Sigmoid colon (tissue), 7 donors: ENCODE data around the gene NUP42. TPM values are rescaled to one million over a fixed set of nuclear protein-coding genes. Genes with fewer than 3 reads are reported as not detected.
A peak's percentile ranks its signal among the peaks of the same experiment; 100 is the strongest.

Experiments used
- DNase-seq: peaks from one replicate; pipeline ENCODE4 v3.0.0-alpha.2; 2019
- H3K27ac ChIP-seq, 4 donors: fragments of 200-600 bp; sonication (generic); one replicate each; pipeline ENCODE4 v1.5.1; 2016 to 2019; ENCODE audit warnings: mild to moderate bottlenecking in 1 of 4
- H3K27me3 ChIP-seq, 3 donors: fragments of 200-600 bp; sonication (generic); one replicate each; pipeline ENCODE4 v1.5.1; 2019; ENCODE audit warnings: mild to moderate bottlenecking in 1 of 3
- H3K36me3 ChIP-seq, 4 donors: fragments of 200-600 bp; sonication (generic); one replicate each; pipeline ENCODE4 v1.5.1; 2016 to 2019
- H3K4me1 ChIP-seq, 4 donors: fragments of 200-600 bp; sonication (generic); one replicate each; pipeline ENCODE4 v1.5.1; 2017 to 2019
- H3K4me3 ChIP-seq, 4 donors: fragments of 200-600 bp; sonication (generic); one replicate each; pipeline ENCODE4 v1.5.1; 2017 to 2019; ENCODE audit warnings: mild to moderate bottlenecking in 2 of 4, moderate library complexity in 1 of 4
- H3K9me3 ChIP-seq, 4 donors: fragments of 200-600 bp in 3 of 4; sonication (generic) in 3 of 4; one replicate each; pipeline versions ENCODE4 v1.5.1 to v1.6.1; 2013 to 2019
- CTCF ChIP-seq, 4 experiments: fragments of 450-650 bp in 3 of 4; fragments of 200-600 bp in 1 of 4; IDR thresholded peaks; one replicate each; pipeline ENCODE4 v1.5.1; 2016 to 2019; ENCODE audit warnings: antibody characterized with exemption in 4 of 4, mild to moderate bottlenecking in 3 of 4, moderate library complexity in 2 of 4
- EP300 ChIP-seq, 4 donors: sonication (generic); formaldehyde crosslinking; IDR thresholded peaks; one replicate each; pipeline ENCODE4 v1.6.1; 2017; ENCODE audit warnings: antibody characterized with exemption in 4 of 4
- POLR2A ChIP-seq, 2 donors: fragments of 450-650 bp; IDR thresholded peaks; one replicate each; pipeline ENCODE4 v1.6.1; 2016; ENCODE audit warnings: antibody characterized with exemption in 2 of 2, mild to moderate bottlenecking in 2 of 2, moderate library complexity in 2 of 2
- POLR2AphosphoS5 ChIP-seq, 4 donors: sonication (generic); formaldehyde crosslinking; IDR thresholded peaks; one replicate each; pipeline ENCODE4 v1.6.1; 2017; ENCODE audit warnings: antibody characterized with exemption in 4 of 4
- whole genome bisulfite sequencing, 2 donors: extraction: QIAGEN DNeasy Blood & Tissue Kit; methylation state at CpG; one replicate each; pipeline ENCODE4 v1.1.7; 2013; 5-methylcytosine and 5-hydroxymethylcytosine counted together
- intact Hi-C: fragments of 100-400 bp; cut with DNase I; formaldehyde crosslinking; loops from one replicate; pipeline ENCODE4 v1.15.1; 2023
- polyA plus RNA-seq, 3 donors: library from polyadenylated mRNA; stranded (reverse); fragments of 200-250 nt; gene quantifications; one replicate each; pipeline ENCODE4 v1.2.3, GENCODE V29; 2013
- total RNA-seq, 4 donors: library from RNA; depleted of rRNA; stranded (reverse); fragments of >200 nt; gene quantifications; one replicate each; pipeline ENCODE4 v1.1.0, GENCODE V29; 2016
- donor health status: healthy with polysubstance abuse.
- donor health status: Bipolar disorder and iron deficiency.
- donor health status: healthy.

Gene NUP42
- total RNA-seq (10 to 100 TPM; 35.4 to 47.9 (median 37.1) TPM), polyA plus RNA-seq (10 to 100 TPM; 22.2 to 28.9 (median 27.9) TPM)

GRCh38 chr7:23181684-23182553, at the start of gene NUP42:
TSS of gene NUP42 (plus strand) at chr7:23182048. CDS start at chr7:23182086, 38 bp downstream.
- Histone ChIP-seq H3K9me3 (no peaks in the 10 kb centered on the region), H3K27ac (peak within 1 kb of the TSS; percentile 90 to 96 (median 94)), H3K27me3 (no peaks in the 10 kb centered on the region), H3K4me3 (peak within 1 kb of the TSS; percentile 69 to 83 (median 74)), H3K36me3 (peaks cover 0 to 20% (median 4%) of the 10 kb centered on the region in 4 donors), H3K4me1 (peaks cover 0 to 38% (median 22%) of the 10 kb centered on the region in 4 donors)
- WGBS, 2 donors = 0% methylated on average over 63 of the region's 63 CpGs
- peak in 1 of 2 donors; percentile 64 for TF ChIP-seq POLR2A (IDR thresholded peaks at IDR 0.05)
- no peak for TF ChIP-seq CTCF (IDR thresholded peaks at IDR 0.05)
- peak; percentile 82 to 95 (median 91) for TF ChIP-seq POLR2AphosphoS5 (IDR thresholded peaks at IDR 0.05)
- peak in 1 of 4 donors; percentile 80 for TF ChIP-seq EP300 (IDR thresholded peaks at IDR 0.05)
- peak; percentile 98 for DNase-seq
- intact Hi-C loops = loop anchor here (1.0 to 5.0 kb wide), 5 partner anchors 76 to 350 kb away; partner anchors contain the start of genes HYCC1, IGF2BP3, MALSU1 and TRA2A

- H3K27me3 ChIP-seq = no peaks in the 10 kb centered on the region
- intact Hi-C loops = no loop called here
- no peaks in the 10 kb centered on the region for H3K9me3 ChIP-seq
- no peak for DNase-seq
- no peaks in the 10 kb centered on the region for H3K4me1 ChIP-seq
- peaks cover 0 to 9% (median 2%) of the 10 kb centered on the region in 4 donors for H3K36me3 ChIP-seq
- no peak overlapping the region for H3K27ac ChIP-seq
- no peak overlapping the region for H3K4me3 ChIP-seq
- TF ChIP-seq CTCF (IDR thresholded peaks at IDR 0.05) = no peak
- no peak for TF ChIP-seq POLR2AphosphoS5 (IDR thresholded peaks at IDR 0.05)
- TF ChIP-seq EP300 (IDR thresholded peaks at IDR 0.05) = no peak
- TF ChIP-seq POLR2A (IDR thresholded peaks at IDR 0.05) = no peak
These were observed 48.1 kb upstream of the NUP42 start for GRCh38 chr7:23133797-23134196.

- intact Hi-C loops = no loop called here
These were observed 46.1 kb upstream of the NUP42 start for GRCh38 chr7:23135755-23136154.

GRCh38 chr7:23136216-23136615, 45.6 kb upstream of the NUP42 start:
- no peaks in the 10 kb centered on the region for H3K27me3 ChIP-seq
- no peak for DNase-seq
- no peak overlapping the region for H3K4me3 ChIP-seq
- WGBS, 2 donors = 87 to 92% methylated on average over 1 of the region's 1 CpG
- H3K9me3 ChIP-seq = no peaks in the 10 kb centered on the region
- H3K27ac ChIP-seq = no peak overlapping the region
- H3K4me1 ChIP-seq = no peaks in the 10 kb centered on the region
- peaks cover 0 to 8% (median 3%) of the 10 kb centered on the region in 4 donors for H3K36me3 ChIP-seq
- intact Hi-C loops = no loop called here
- no peak for TF ChIP-seq POLR2A (IDR thresholded peaks at IDR 0.05)
- TF ChIP-seq CTCF (IDR thresholded peaks at IDR 0.05) = no peak
- no peak for TF ChIP-seq POLR2AphosphoS5 (IDR thresholded peaks at IDR 0.05)
- no peak for TF ChIP-seq EP300 (IDR thresholded peaks at IDR 0.05)

More at GRCh38 chr7:23135755-23136154, 46.1 kb upstream of the NUP42 start:
- 76 to 86% methylated on average over 1 of the region's 1 CpG for WGBS, 2 donors
- DNase-seq = no peak
- no peak overlapping the region for H3K4me3 ChIP-seq
- H3K27ac ChIP-seq = no peak overlapping the region
- no peaks in the 10 kb centered on the region for H3K27me3 ChIP-seq
- no peaks in the 10 kb centered on the region for H3K4me1 ChIP-seq
- no peaks in the 10 kb centered on the region for H3K9me3 ChIP-seq
- TF ChIP-seq POLR2AphosphoS5 (IDR thresholded peaks at IDR 0.05) = no peak
- no peak for TF ChIP-seq POLR2A (IDR thresholded peaks at IDR 0.05)
- no peak for TF ChIP-seq CTCF (IDR thresholded peaks at IDR 0.05)
- TF ChIP-seq EP300 (IDR thresholded peaks at IDR 0.05) = no peak
- H3K36me3 ChIP-seq = peaks cover 0 to 4% (median 1%) of the 10 kb centered on the region in 4 donors
